Natural killer cell (primary cell): Measurements from ENCODE around the gene EXOC6B. TPM values are rescaled to one million over a fixed set of nuclear protein-coding genes. Genes with fewer than 3 reads are reported as not detected.

Experiments
- ATAC-seq, 3 donors: fragments of 150-1000 bp in 2 of 3; fragments of 200-7000 bp in 1 of 3; cut with Tn5 transposase; 1 replicate in 1 of 3; 2 replicates in 2 of 3; pipeline ENCODE4 v1.10.0; 2021; ENCODE audit warnings: mild to moderate bottlenecking in 2 of 3, moderate library complexity in 2 of 3
- DNase-seq, 2 donors: peaks; one replicate each; pipeline versions ENCODE4 v3.0.0 to v3.0.0-alpha.2; 2013 to 2021; ENCODE audit warnings: mixed read lengths in 1 of 2
- H3K27ac ChIP-seq: one replicate; pipeline ENCODE4 v1.5.1; 2013; ENCODE audit warnings: mild to moderate bottlenecking, low read length
- H3K27me3 ChIP-seq: one replicate; pipeline ENCODE4 v1.6.1; 2013; ENCODE audit warnings: low read length; ENCODE audit not compliant: control insufficient read depth, insufficient read depth
- H3K36me3 ChIP-seq: one replicate; pipeline ENCODE4 v1.6.1; 2013; ENCODE audit warnings: low read length; ENCODE audit not compliant: control insufficient read depth, insufficient read depth
- H3K4me1 ChIP-seq: one replicate; pipeline ENCODE4 v1.6.1; 2013; ENCODE audit warnings: low read length; ENCODE audit not compliant: control insufficient read depth, insufficient read depth
- H3K4me3 ChIP-seq: one replicate; pipeline ENCODE4 v1.5.1; 2013; ENCODE audit warnings: low read length
- H3K9me3 ChIP-seq: one replicate; pipeline ENCODE4 v1.6.1; 2013; ENCODE audit warnings: low read length; ENCODE audit not compliant: control insufficient read depth, insufficient read depth
- H3K27ac Mint-ChIP-seq, 2 donors: one replicate each; pipeline ENCODE4 v1.8.0; 2022; ENCODE audit warnings: mild to moderate bottlenecking in 2 of 2, mixed read lengths in 2 of 2, moderate library complexity in 1 of 2
- H3K27me3 Mint-ChIP-seq, 2 donors: one replicate each; pipeline ENCODE4 v1.8.0; 2022; ENCODE audit warnings: low read depth in 2 of 2, mixed read lengths in 2 of 2
- H3K36me3 Mint-ChIP-seq: one replicate; pipeline ENCODE4 v1.8.0; 2022; ENCODE audit warnings: mixed read lengths
- H3K4me1 Mint-ChIP-seq, 2 donors: one replicate each; pipeline ENCODE4 v1.8.0; 2022; ENCODE audit warnings: mixed read lengths in 2 of 2
- H3K4me3 Mint-ChIP-seq: one replicate; pipeline ENCODE4 v1.8.0; 2022; ENCODE audit warnings: mild to moderate bottlenecking, moderate library complexity, mixed read lengths
- H3K9me3 Mint-ChIP-seq, 2 donors: one replicate each; pipeline ENCODE4 v1.8.0; 2022; ENCODE audit warnings: mixed read lengths in 2 of 2
- WGBS: methylation state at CpG from one replicate; pipeline ENCODE4 v1.1.7; 2013; ENCODE audit warnings: missing lambda C conversion rate; ENCODE audit not compliant: insufficient coverage; 5-methylcytosine and 5-hydroxymethylcytosine counted together
- intact Hi-C: fragments of 100-400 bp; cut with micrococcal nuclease; formaldehyde crosslinking; loops from one replicate; pipeline ENCODE4 v1.14.2; 2022
- total RNA-seq, 4 donors: library from RNA; stranded (reverse); fragments of 120-200 nt in 1 of 4; gene quantifications; one replicate each; pipeline versions ENCODE4 v1.2.3 to v1.2.4, GENCODE V29; 2013 to 2022
- TF ChIP-seq, protein P1 (sequence below): fragments of 200-600 bp; IDR thresholded peaks from one replicate; pipeline ENCODE4 v1.8.0; 2022; ENCODE audit warnings: antibody characterized with exemption

Gene EXOC6B
- total RNA-seq, 3 donors from 2014 or later (not counting 1 experiment from before 2014, with no cell fraction given), result 16.6 to 17.2 (median 17.1) TPM

DNA sequence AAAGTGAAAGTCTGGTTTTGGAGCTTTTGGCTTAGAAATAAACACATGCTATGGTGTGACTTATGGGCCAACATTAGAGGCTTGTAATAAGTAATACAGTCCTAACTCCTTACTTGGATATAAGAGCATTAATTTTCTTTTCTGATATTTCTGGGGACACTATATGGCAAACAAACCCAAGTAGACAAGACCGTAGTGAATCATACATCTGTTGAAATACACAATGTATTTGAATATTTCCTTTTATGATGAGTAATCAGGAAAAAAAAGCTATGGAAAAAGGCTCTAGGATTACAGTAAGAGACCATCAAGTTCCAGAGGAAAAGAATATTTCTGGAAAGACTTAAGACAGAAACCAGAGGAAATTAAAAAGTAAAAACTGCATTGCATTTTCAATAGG is 532.2 kb downstream of the EXOC6B start:
- no peaks in the 10 kb centered on the region for H3K9me3 ChIP-seq
- no peaks in the 10 kb centered on the region for H3K27me3 ChIP-seq
- ATAC-seq (no peak), DNase-seq (no peak)
- no peaks in the 10 kb centered on the region for H3K36me3 ChIP-seq
- Mint-ChIP-seq H3K27me3 (no peaks in the 10 kb centered on the region), H3K36me3 (peaks cover 5% of the 10 kb centered on the region), H3K4me1 (no peaks in the 10 kb centered on the region), H3K9me3 (peaks cover 9 to 13% of the 10 kb centered on the region in 2 donors), H3K4me3 (no peak overlapping the region), H3K27ac (no peak overlapping the region)
- no peaks in the 10 kb centered on the region for H3K4me1 ChIP-seq
- no peak overlapping the region for H3K27ac ChIP-seq
- intact Hi-C loops, result no loop called here
- no CpG with 5 or more reads among the region's 1 CpG for WGBS
- H3K4me3 ChIP-seq, result no peak overlapping the region
- TF ChIP-seq, protein P1, sequence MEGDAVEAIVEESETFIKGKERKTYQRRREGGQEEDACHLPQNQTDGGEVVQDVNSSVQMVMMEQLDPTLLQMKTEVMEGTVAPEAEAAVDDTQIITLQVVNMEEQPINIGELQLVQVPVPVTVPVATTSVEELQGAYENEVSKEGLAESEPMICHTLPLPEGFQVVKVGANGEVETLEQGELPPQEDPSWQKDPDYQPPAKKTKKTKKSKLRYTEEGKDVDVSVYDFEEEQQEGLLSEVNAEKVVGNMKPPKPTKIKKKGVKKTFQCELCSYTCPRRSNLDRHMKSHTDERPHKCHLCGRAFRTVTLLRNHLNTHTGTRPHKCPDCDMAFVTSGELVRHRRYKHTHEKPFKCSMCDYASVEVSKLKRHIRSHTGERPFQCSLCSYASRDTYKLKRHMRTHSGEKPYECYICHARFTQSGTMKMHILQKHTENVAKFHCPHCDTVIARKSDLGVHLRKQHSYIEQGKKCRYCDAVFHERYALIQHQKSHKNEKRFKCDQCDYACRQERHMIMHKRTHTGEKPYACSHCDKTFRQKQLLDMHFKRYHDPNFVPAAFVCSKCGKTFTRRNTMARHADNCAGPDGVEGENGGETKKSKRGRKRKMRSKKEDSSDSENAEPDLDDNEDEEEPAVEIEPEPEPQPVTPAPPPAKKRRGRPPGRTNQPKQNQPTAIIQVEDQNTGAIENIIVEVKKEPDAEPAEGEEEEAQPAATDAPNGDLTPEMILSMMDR, result no peak

DNA sequence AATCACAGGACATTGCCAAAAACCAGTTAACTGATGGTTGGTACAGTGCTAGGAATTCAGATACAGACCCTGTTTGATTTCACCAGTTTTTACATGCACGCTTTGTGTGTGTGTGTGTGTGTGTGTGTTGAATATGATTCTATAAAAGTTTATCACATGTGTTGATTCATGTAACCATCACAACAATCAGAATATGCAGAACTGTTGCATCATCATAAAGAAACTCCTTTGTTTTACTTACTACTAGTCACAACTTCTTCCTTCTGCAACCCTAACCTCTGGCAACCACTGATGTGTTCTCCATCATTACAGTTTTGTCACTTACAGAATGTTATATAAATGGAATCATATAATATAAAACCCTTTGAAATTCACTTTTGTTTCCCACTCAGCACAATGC is 533.4 kb downstream of the EXOC6B start:
- H3K4me3 ChIP-seq, result no peak overlapping the region
- no CpG with 5 or more reads among the region's 1 CpG for WGBS
- H3K4me1 ChIP-seq, result no peaks in the 10 kb centered on the region
- no peak for ATAC-seq
- Mint-ChIP-seq H3K36me3 (peaks cover 1% of the 10 kb centered on the region), H3K27ac (no peak overlapping the region), H3K4me3 (no peak overlapping the region), H3K9me3 (peaks cover 5 to 7% of the 10 kb centered on the region in 2 donors), H3K27me3 (no peaks in the 10 kb centered on the region), H3K4me1 (no peaks in the 10 kb centered on the region)
- no peaks in the 10 kb centered on the region for H3K27me3 ChIP-seq
- DNase-seq, result no peak
- intact Hi-C loops, result no loop called here
- H3K36me3 ChIP-seq, result no peaks in the 10 kb centered on the region
- H3K27ac ChIP-seq, result no peak overlapping the region
- TF ChIP-seq, protein P1, result no peak
- H3K9me3 ChIP-seq, result no peaks in the 10 kb centered on the region

DNA sequence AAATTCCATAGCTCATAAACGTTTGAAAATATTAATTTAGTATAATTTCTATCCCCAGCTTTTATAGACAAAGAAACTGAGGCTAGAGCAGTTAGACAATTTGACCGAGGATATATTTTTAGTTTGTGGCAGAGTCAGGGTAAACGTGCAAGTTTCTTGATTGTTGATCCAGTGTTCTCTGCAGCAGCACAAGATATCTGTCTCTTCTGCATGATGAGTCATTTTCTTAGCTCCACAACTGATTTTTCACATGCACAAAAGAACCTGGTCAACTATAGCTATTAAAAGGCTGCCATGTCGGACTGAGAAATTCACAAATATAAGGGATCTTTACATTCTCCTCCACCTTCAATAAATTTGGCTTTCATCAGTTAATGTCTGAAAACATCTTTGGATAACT is 534.8 kb downstream of the EXOC6B start:
- 97% methylated on average over 3 of the region's 4 CpGs for WGBS
- Mint-ChIP-seq H3K9me3 (peaks cover 4 to 6% of the 10 kb centered on the region in 2 donors), H3K27ac (no peak overlapping the region), H3K4me3 (no peak overlapping the region), H3K27me3 (no peaks in the 10 kb centered on the region), H3K36me3 (no peaks in the 10 kb centered on the region), H3K4me1 (no peaks in the 10 kb centered on the region)
- no peak overlapping the region for H3K27ac ChIP-seq
- H3K27me3 ChIP-seq, result no peaks in the 10 kb centered on the region
- H3K4me3 ChIP-seq, result no peak overlapping the region
- intact Hi-C loops, result no loop called here
- H3K9me3 ChIP-seq, result no peaks in the 10 kb centered on the region
- ATAC-seq (no peak), DNase-seq (no peak)
- H3K36me3 ChIP-seq, result no peaks in the 10 kb centered on the region
- H3K4me1 ChIP-seq, result no peaks in the 10 kb centered on the region
- TF ChIP-seq, protein P1, result no peak

DNA sequence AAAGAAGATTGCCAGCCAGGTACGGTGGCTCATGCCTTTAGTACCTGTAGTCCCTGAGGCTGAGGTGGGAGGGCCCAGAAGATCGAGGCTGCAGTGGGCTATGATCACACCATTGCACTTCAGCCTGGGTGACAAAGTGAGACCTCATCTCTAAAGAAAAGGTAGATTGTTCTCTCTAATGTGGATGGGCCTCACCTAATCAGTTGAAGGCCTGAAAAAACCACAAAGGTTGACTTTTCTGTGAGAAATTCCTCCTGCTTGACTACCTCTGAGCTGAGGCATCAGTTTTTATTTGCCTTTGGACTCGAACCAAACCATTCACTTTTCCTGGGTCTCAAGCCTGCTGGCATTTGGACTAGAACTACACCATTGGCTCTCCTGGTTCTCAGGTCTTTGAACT is 536.1 kb downstream of the EXOC6B start:
- Histone ChIP-seq H3K9me3 (no peaks in the 10 kb centered on the region), H3K27me3 (no peaks in the 10 kb centered on the region), H3K27ac (no peak overlapping the region), H3K4me3 (no peak overlapping the region), H3K36me3 (no peaks in the 10 kb centered on the region), H3K4me1 (no peaks in the 10 kb centered on the region)
- TF ChIP-seq, protein P1, result no peak
- DNase-seq (no peak), ATAC-seq (no peak)
- Mint-ChIP-seq H3K27ac (no peak overlapping the region), H3K4me3 (no peak overlapping the region), H3K9me3 (peaks cover 4 to 6% of the 10 kb centered on the region in 2 donors), H3K4me1 (no peaks in the 10 kb centered on the region), H3K27me3 (no peaks in the 10 kb centered on the region), H3K36me3 (no peaks in the 10 kb centered on the region)
- intact Hi-C loops, result no loop called here
- 80% methylated on average over 3 of the region's 3 CpGs for WGBS
